Endothelial cell of umbilical vein (primary cell): ENCODE results near the gene TSPAN5. TPM values are rescaled to one million over a fixed set of nuclear protein-coding genes. Genes with fewer than 3 reads are reported as not detected.

Experiments used
- BruUV-seq: library from RNA; stranded (reverse); fragments of 400-500 nt; replicated peaks from 2 replicates; lab custom pipeline; 2021; lab: Mats Ljungman, UMichigan
- CTCF ChIA-PET: fragments of 300-600, 350-600 bp; sonication (Branson Sonifier 250); formaldehyde crosslinking; loops from one replicate; lab custom pipeline; 2021; ENCODE audit warnings: antibody characterized with exemption, inconsistent platforms; lab: Charles Lee
- POLR2A ChIA-PET: fragments of 300-600, 350-600 bp; sonication (Branson Sonifier 250); formaldehyde crosslinking; loops from one replicate; lab custom pipeline; 2021; ENCODE audit warnings: antibody characterized with exemption, inconsistent platforms; lab: Charles Lee
- DNase-seq: peaks from one replicate; pipeline ENCODE4 v3.0.0-alpha.2; 2011; ENCODE audit warnings: low read depth, low spot score
- FAIRE-seq: peaks from 2 replicates; lab custom pipeline; 2011; peaks lifted over from hg19 to GRCh38; lab: Jason Lieb, UNC
- H2AFZ ChIP-seq: 2 replicates; pipeline ENCODE4 v1.6.0; 2012; ENCODE audit warnings: low read depth, low read length, control low read depth, inconsistent platforms
- H3K27ac ChIP-seq: 2 replicates; pipeline ENCODE4 v1.5.1; 2011; ENCODE audit warnings: low read depth, mild to moderate bottlenecking, control low read depth, low read length, moderate library complexity; ENCODE audit not compliant: insufficient read depth
- H3K27me3 ChIP-seq, 2 experiments: 2 replicates each; pipeline versions ENCODE4 v1.6.0 to v1.6.1; 2011; ENCODE audit warnings: low read length in 2 of 2, mixed read lengths in 1 of 2; ENCODE audit not compliant: control insufficient read depth in 2 of 2, insufficient read depth in 2 of 2
- H3K36me3 ChIP-seq, 2 experiments: 2 replicates in 1 of 2; 3 replicates in 1 of 2; pipeline ENCODE4 v1.5.1; 2011; ENCODE audit warnings: low read length in 2 of 2, mild to moderate bottlenecking in 1 of 2, moderate library complexity in 1 of 2; ENCODE audit not compliant: control insufficient read depth in 2 of 2, insufficient read depth in 2 of 2; ENCODE audit errors: extremely low read depth in 1 of 2
- H3K4me1 ChIP-seq: 3 replicates; pipeline ENCODE4 v1.5.1; 2011; ENCODE audit warnings: mild to moderate bottlenecking, low read length; ENCODE audit not compliant: control insufficient read depth, insufficient read depth; ENCODE audit errors: extremely low read depth
- H3K4me2 ChIP-seq: 2 replicates; pipeline ENCODE4 v1.6.1; 2011; ENCODE audit warnings: low read length, control low read depth, mixed read lengths; ENCODE audit not compliant: insufficient read depth
- H3K4me3 ChIP-seq, 3 experiments: fragments of 200-600 bp in 1 of 3; sonication (generic), shearing (Covaris generic) in 1 of 3; replicated peaks in 1 of 3; 2 replicates each; pipeline ENCODE4 v1.5.1; 2011 to 2016; ENCODE audit warnings: control low read depth in 3 of 3, low read length in 3 of 3, mild to moderate bottlenecking in 2 of 3, inconsistent platforms in 1 of 3, low read depth in 1 of 3, moderate library complexity in 1 of 3; ENCODE audit not compliant: insufficient read depth in 1 of 3
- H3K79me2 ChIP-seq: 2 replicates; pipeline ENCODE4 v1.6.0; 2012; ENCODE audit warnings: low read length, inconsistent platforms; ENCODE audit not compliant: control insufficient read depth, insufficient read depth
- H3K9ac ChIP-seq: replicated peaks from 2 replicates; pipeline ENCODE3; 2011; ENCODE audit warnings: low read length, control low read depth; ENCODE audit not compliant: insufficient read depth; ENCODE audit errors: extremely low read depth
- H3K9me1 ChIP-seq: replicated peaks from 3 replicates; pipeline ENCODE4 v1.6.0; 2011; ENCODE audit warnings: mild to moderate bottlenecking, low read length; ENCODE audit not compliant: control insufficient read depth, insufficient read depth; ENCODE audit errors: extremely low read depth
- H3K9me3 ChIP-seq: replicated peaks from 2 replicates; pipeline ENCODE4 v1.5.1; 2012; ENCODE audit warnings: low read length, inconsistent platforms; ENCODE audit not compliant: control insufficient read depth, insufficient read depth
- H4K20me1 ChIP-seq: replicated peaks from 2 replicates; pipeline ENCODE3; 2011; ENCODE audit warnings: mild to moderate bottlenecking, low read length; ENCODE audit not compliant: control insufficient read depth, insufficient read depth; ENCODE audit errors: extremely low read depth
- CTCF ChIP-seq, 2 donors: IDR thresholded peaks; 1 replicate in 1 of 2; 2 replicates in 1 of 2; pipeline ENCODE4 v1.5.1; 2011; ENCODE audit warnings: low read length in 2 of 2, mild to moderate bottlenecking in 2 of 2, moderate library complexity in 2 of 2, control low read depth in 1 of 2, inconsistent platforms in 1 of 2, low read depth in 1 of 2; ENCODE audit not compliant: insufficient read depth in 1 of 2; ENCODE audit errors: extremely low read depth in 1 of 2
- EZH2 ChIP-seq: IDR thresholded peaks from 2 replicates; pipeline ENCODE4 v1.6.1; 2012; ENCODE audit warnings: borderline replicate concordance, low read depth, mild to moderate bottlenecking, moderate library complexity, low read length, inconsistent platforms; ENCODE audit not compliant: severe bottlenecking
- FOS ChIP-seq: IDR thresholded peaks from 2 replicates; pipeline ENCODE4 v1.6.1; 2011; ENCODE audit warnings: mild to moderate bottlenecking, low read length, moderate library complexity, borderline replicate concordance; ENCODE audit not compliant: insufficient read depth
- GATA2 ChIP-seq: IDR thresholded peaks from 2 replicates; pipeline ENCODE4 v1.7.0; 2011; ENCODE audit warnings: low read depth, mild to moderate bottlenecking, moderate library complexity, mixed read lengths, low read length; ENCODE audit not compliant: insufficient read length, insufficient read depth
- JUN ChIP-seq: IDR thresholded peaks from 2 replicates; pipeline ENCODE4 v1.6.1; 2011; ENCODE audit warnings: borderline replicate concordance, low read depth; ENCODE audit not compliant: insufficient read length, insufficient read depth
- MAX ChIP-seq: IDR thresholded peaks from 2 replicates; pipeline ENCODE4 v1.6.1; 2011; ENCODE audit not compliant: insufficient read depth, insufficient read length
- MYC ChIP-seq: IDR thresholded peaks from one replicate; pipeline ENCODE4 v1.6.1; 2011; ENCODE audit warnings: mild to moderate bottlenecking, low read depth, low read length
- POLR2A ChIP-seq: IDR thresholded peaks from 2 replicates; pipeline ENCODE4 v1.6.1; 2012; ENCODE audit warnings: low read depth, mild to moderate bottlenecking, control low read depth, low read length
- POLR2AphosphoS5 ChIP-seq: IDR thresholded peaks from 2 replicates; pipeline ENCODE4 v1.6.1; 2012; ENCODE audit warnings: low read depth, mild to moderate bottlenecking, control low read depth, low read length, moderate library complexity; ENCODE audit not compliant: insufficient read depth
- dilution Hi-C: fragments of 300-500 bp; cut with MboI; formaldehyde crosslinking; loops from one replicate; pipeline ENCODE4 v1.15.0; 2019; ENCODE audit warnings: low sequenced_read_pairs; ENCODE audit not compliant: extremely low pct_ligation_motif_present
- intact Hi-C: fragments of 100-400 bp; cut with micrococcal nuclease; formaldehyde crosslinking; loops from one replicate; pipeline ENCODE4 v1.10.0; 2022
- polyA plus RNA-seq, 4 experiments: library from polyadenylated mRNA; depleted of rRNA in 3 of 4; stranded (reverse) in 3 of 4; unstranded in 1 of 4; fragments of >200 nt; gene quantifications; 2 replicates each; pipeline versions ENCODE4 v1.2.1 to v1.2.3, GENCODE V29; 2011 to 2012; ENCODE audit warnings: missing spikeins in 1 of 4
- total RNA-seq: library from RNA; stranded (reverse); gene quantifications from 2 replicates; pipeline ENCODE4 v1.2.3, GENCODE V29; 2021

Gene TSPAN5
- total and polyA plus RNA-seq, 2 donors (not counting 3 experiments of a cell fraction or from before 2014, with no cell fraction given) = 45.1 to 50.2 TPM

- BruUV-seq = no TSS peak
- dilution Hi-C loops = no loop called here
- POLR2A ChIA-PET = no interaction called here
Measured at GRCh38 chr4:98577956-98578355, 80.5 kb downstream of the TSPAN5 start.

More at GRCh38 chr4:98577956-98578355, 80.5 kb downstream of the TSPAN5 start:
- peaks cover 0 to 6% of the 10 kb centered on the region in 2 experiments for H3K36me3 ChIP-seq
- no peak overlapping the region for H2AFZ ChIP-seq
- TF ChIP-seq FOS (no peak), CTCF (IDR thresholded peaks at IDR 0.05; ENCODE audit: extremely low read depth in 1 of 2, insufficient read depth in 1 of 2, low read depth in 1 of 2, low read length in 2 of 2) (no peak), POLR2AphosphoS5 (no peak), MAX (no peak), EZH2 (no peak), GATA2 (no peak), POLR2A (no peak), JUN (no peak), MYC (no peak)
- DNase-seq = no peak
- H3K27ac ChIP-seq = no peak overlapping the region
- H3K9ac ChIP-seq = no peak overlapping the region
- no peak for FAIRE-seq
- peaks cover 9% of the 10 kb centered on the region for H3K4me1 ChIP-seq
- no peaks in the 10 kb centered on the region for H3K27me3 ChIP-seq
- CTCF ChIA-PET = no interaction called here
- H3K9me1 ChIP-seq = no peaks in the 10 kb centered on the region
- intact Hi-C loops = no loop called here
- H4K20me1 ChIP-seq = no peaks in the 10 kb centered on the region
- peaks cover 30% of the 10 kb centered on the region for H3K79me2 ChIP-seq
- no peak overlapping the region for H3K4me2 ChIP-seq
- no peak overlapping the region for H3K4me3 ChIP-seq
- no peaks in the 10 kb centered on the region for H3K9me3 ChIP-seq
